HCT116 (cell line): ENCODE results near the gene TMEM271. TPM values are rescaled to one million over a fixed set of nuclear protein-coding genes. Genes with fewer than 3 reads are reported as not detected.

Experiments used
- ATAC-seq: fragments of 200-7000 bp; cut with Tn5 transposase; 2 replicates; pipeline ENCODE4 v1.9.1; 2020; ENCODE audit warnings: mild to moderate bottlenecking, moderate library complexity
- BruUV-seq: library from RNA; stranded (reverse); fragments of 400-500 nt; replicated peaks from 2 replicates; lab custom pipeline; 2021; lab: Mats Ljungman, UMichigan
- CTCF ChIA-PET: fragments of 300-600 bp; sonication (Branson Sonifier 250); formaldehyde crosslinking; loops from one replicate; lab custom pipeline; 2021; ENCODE audit warnings: antibody characterized with exemption; lab: Charles Lee
- POLR2A ChIA-PET: fragments of 300-600, 350-600 bp; sonication (Branson Sonifier 250); formaldehyde crosslinking; loops from one replicate; lab custom pipeline; 2021; ENCODE audit warnings: antibody characterized with exemption; lab: Charles Lee
- RAD21 ChIA-PET, 2 experiments: fragments of 300-600 bp; sonication (Branson Sonifier 250); formaldehyde crosslinking; loops; one replicate each; lab custom pipeline; 2023; ENCODE audit warnings: low total read pairs in 2 of 2; ENCODE audit not compliant: uncharacterized antibody in 2 of 2, unreplicated experiment in 2 of 2, low non-redundant PET in 1 of 2; lab: Charles Lee
- DNase-seq: peaks from one replicate; pipeline ENCODE4 v3.0.0-alpha.2; 2010; ENCODE audit warnings: low read depth, low spot score
- H2AFZ ChIP-seq: fragments of 200-600 bp; shearing (Covaris generic), sonication (generic); 2 replicates; pipeline ENCODE4 v1.6.1; 2017; ENCODE audit warnings: low read depth, mixed run types, mixed read lengths, antibody characterized with exemption, low read length; ENCODE audit not compliant: poor library complexity, severe bottlenecking
- H3K27ac ChIP-seq: 2 replicates; pipeline ENCODE4 v1.5.1; 2012; ENCODE audit warnings: low read depth, low read length
- H3K27me3 ChIP-seq: fragments of 200-600 bp; sonication (generic); 2 replicates; pipeline ENCODE4 v1.6.1; 2016; ENCODE audit warnings: mixed run types, low read length, mixed read lengths; ENCODE audit not compliant: insufficient read depth
- H3K36me3 ChIP-seq, 2 experiments: fragments of 200-500 bp in 1 of 2; fragments of 200-600 bp in 1 of 2; sonication (Bioruptor generic) in 1 of 2; sonication (generic) in 1 of 2; 2 replicates each; pipeline versions ENCODE4 v1.5.1 to v1.6.1; 2014 to 2016; ENCODE audit warnings: low read length in 2 of 2, inconsistent platforms in 1 of 2, mixed read lengths in 1 of 2, mixed run types in 1 of 2; ENCODE audit not compliant: insufficient read depth in 2 of 2, control insufficient read depth in 1 of 2
- H3K4me1 ChIP-seq, 2 experiments: fragments of 200-600 bp in 1 of 2; sonication (generic) in 1 of 2; 2 replicates each; pipeline versions ENCODE4 v1.5.1 to v1.6.1; 2012 to 2017; ENCODE audit warnings: low read length in 2 of 2, inconsistent platforms in 1 of 2, mild to moderate bottlenecking in 1 of 2, mixed read lengths in 1 of 2, mixed run types in 1 of 2, moderate library complexity in 1 of 2; ENCODE audit not compliant: insufficient read depth in 2 of 2, control insufficient read depth in 1 of 2
- H3K4me2 ChIP-seq: fragments of 200-600 bp; sonication (generic); 2 replicates; pipeline ENCODE4 v1.6.1; 2017; ENCODE audit warnings: mixed run types, low read length, mixed read lengths
- H3K4me3 ChIP-seq, 2 experiments: fragments of 200-600 bp in 1 of 2; sonication (generic) in 1 of 2; replicated peaks in 1 of 2; 2 replicates each; pipeline ENCODE4 v1.5.1; 2011 to 2016; ENCODE audit warnings: low read length in 2 of 2, control low read depth in 1 of 2, low read depth in 1 of 2, mild to moderate bottlenecking in 1 of 2, mixed read lengths in 1 of 2, mixed run types in 1 of 2
- H3K79me2 ChIP-seq: fragments of 200-600 bp; sonication (generic); 2 replicates; pipeline ENCODE4 v1.6.1; 2017; ENCODE audit warnings: mild to moderate bottlenecking, mixed run types, low read length, moderate library complexity, mixed read lengths; ENCODE audit not compliant: insufficient read depth
- H3K9ac ChIP-seq: fragments of 200-600 bp; sonication (generic); 2 replicates; pipeline ENCODE4 v1.6.1; 2016; ENCODE audit warnings: low read length, mixed read lengths
- H3K9me2 ChIP-seq: fragments of 200-600 bp; sonication (generic), shearing (Covaris generic); 2 replicates; pipeline ENCODE4 v1.6.1; 2017; ENCODE audit warnings: mixed run types, mild to moderate bottlenecking, moderate library complexity; ENCODE audit not compliant: insufficient read depth
- H3K9me3 ChIP-seq, 2 experiments: fragments of 200-500 bp in 1 of 2; fragments of 200-600 bp in 1 of 2; sonication (Bioruptor generic) in 1 of 2; sonication (generic) in 1 of 2; 2 replicates each; pipeline ENCODE4 v1.6.1; 2014 to 2017; ENCODE audit warnings: low read length in 2 of 2, mixed read lengths in 2 of 2, inconsistent platforms in 1 of 2, low read depth in 1 of 2, mild to moderate bottlenecking in 1 of 2, mixed run types in 1 of 2, moderate library complexity in 1 of 2; ENCODE audit not compliant: control insufficient read depth in 1 of 2, insufficient read depth in 1 of 2
- H4K20me1 ChIP-seq: fragments of 200-600 bp; sonication (generic), shearing (Covaris generic); 2 replicates; pipeline ENCODE4 v1.6.1; 2017; ENCODE audit warnings: mixed run types, mild to moderate bottlenecking, moderate library complexity; ENCODE audit not compliant: insufficient read depth
- CBX3 ChIP-seq: IDR thresholded peaks from 2 replicates; pipeline ENCODE4 v1.6.1; 2012; ENCODE audit warnings: low read depth
- CEBPB ChIP-seq: IDR thresholded peaks from 2 replicates; pipeline ENCODE4 v1.6.1; 2012; ENCODE audit warnings: low read depth
- CTCF ChIP-seq, 3 experiments: fragments of 200-600 bp in 1 of 3; sonication (generic) in 1 of 3; IDR thresholded peaks in 2 of 3; conservative IDR thresholded peaks in 1 of 3; 2 replicates each; pipeline ENCODE4 v1.5.1; 2012 to 2017; ENCODE audit warnings: low read depth in 2 of 3, low read length in 2 of 3, antibody characterized with exemption in 1 of 3, borderline replicate concordance in 1 of 3, control low read depth in 1 of 3, mild to moderate bottlenecking in 1 of 3, mixed read lengths in 1 of 3, mixed run types in 1 of 3, moderate library complexity in 1 of 3; ENCODE audit not compliant: insufficient read depth in 1 of 3
- EGR1 ChIP-seq: IDR thresholded peaks from 2 replicates; pipeline ENCODE4 v1.6.1; 2012; ENCODE audit warnings: low read depth
- JUND ChIP-seq: IDR thresholded peaks from 2 replicates; pipeline ENCODE4 v1.6.1; 2012
- MAX ChIP-seq: IDR thresholded peaks from 2 replicates; pipeline ENCODE4 v1.6.1; 2012
- POLR2AphosphoS5 ChIP-seq: IDR thresholded peaks from 2 replicates; pipeline ENCODE4 v1.6.1; 2011; ENCODE audit warnings: mild to moderate bottlenecking, low read depth, low read length, moderate library complexity
- REST ChIP-seq: IDR thresholded peaks from 2 replicates; pipeline ENCODE4 v1.6.1; 2012; ENCODE audit warnings: low read depth
- YY1 ChIP-seq: IDR thresholded peaks from 2 replicates; pipeline ENCODE4 v1.6.1; 2011; ENCODE audit warnings: low read length, low read depth, moderate library complexity, mild to moderate bottlenecking; ENCODE audit not compliant: insufficient replicate concordance; ENCODE audit errors: extremely low read depth
- ZFX ChIP-seq: fragments of 450-650 bp; IDR thresholded peaks from 2 replicates; pipeline ENCODE4 v1.6.1; 2017
- intact Hi-C: fragments of 100-400 bp; cut with micrococcal nuclease; formaldehyde crosslinking; loops from 2 replicates; pipeline ENCODE4 v1.10.0; 2022
- total RNA-seq: library from RNA; stranded (reverse); gene quantifications from one replicate; pipeline ENCODE4 v1.2.1, GENCODE V29; 2021; ENCODE audit not compliant: unreplicated experiment

The TMEM271 gene
- total RNA-seq, 1 experiment from 2014 or later, result not detected

GRCh38 chr4:548976-549375 is 27.1 kb downstream of the TMEM271 start:
- H4K20me1 ChIP-seq, result no peaks in the 10 kb centered on the region
- ChIA-PET CTCF (no interaction called here), RAD21 (no interaction called here), POLR2A (no interaction called here)
- no peaks in the 10 kb centered on the region for H3K27me3 ChIP-seq
- H3K4me3 ChIP-seq, result no peak overlapping the region
- no peaks in the 10 kb centered on the region for H3K4me1 ChIP-seq
- no peak for DNase-seq
- H3K9ac ChIP-seq, result no peak overlapping the region
- no TSS peak for BruUV-seq
- H3K9me2 ChIP-seq, result no peaks in the 10 kb centered on the region
- no peak overlapping the region for H3K27ac ChIP-seq
- intact Hi-C loops, result no loop called here
- ATAC-seq, result no peak
- no peak overlapping the region for H2AFZ ChIP-seq
- no peak overlapping the region for H3K4me2 ChIP-seq
- no peaks in the 10 kb centered on the region for H3K79me2 ChIP-seq
- peaks cover 0 to 8% of the 10 kb centered on the region in 2 experiments; a peak in 1 of 4 replicates for H3K9me3 ChIP-seq
- H3K36me3 ChIP-seq, result no peaks in the 10 kb centered on the region
- TF ChIP-seq JUND, result no peak
- no peak for TF ChIP-seq ZFX
- TF ChIP-seq CBX3, result no peak
- TF ChIP-seq CEBPB, result no peak
- no peak for TF ChIP-seq CTCF (IDR thresholded peaks at IDR 0.05 in 2 of 3, conservative IDR thresholded peaks at IDR 0.05 in 1 of 3; ENCODE audit: borderline replicate concordance in 1 of 3, insufficient read depth in 1 of 3, low read depth in 2 of 3, low read length in 2 of 3)
- TF ChIP-seq YY1, result no peak
- no peak for TF ChIP-seq REST
- no peak for TF ChIP-seq EGR1
- TF ChIP-seq POLR2AphosphoS5, result no peak
- TF ChIP-seq MAX, result no peak
